ENCODE data around the gene SIRT3. TPM values are rescaled to one million over a fixed set of nuclear protein-coding genes. Genes with fewer than 3 reads are reported as not detected.
A peak's percentile ranks its signal among the peaks of the same experiment; 100 is the strongest.

SIRT3 gene
- total and polyA plus RNA-seq, 7 experiments from 2014 or later = 9.9 to 34.8 (median 23.8) TPM

DNA sequence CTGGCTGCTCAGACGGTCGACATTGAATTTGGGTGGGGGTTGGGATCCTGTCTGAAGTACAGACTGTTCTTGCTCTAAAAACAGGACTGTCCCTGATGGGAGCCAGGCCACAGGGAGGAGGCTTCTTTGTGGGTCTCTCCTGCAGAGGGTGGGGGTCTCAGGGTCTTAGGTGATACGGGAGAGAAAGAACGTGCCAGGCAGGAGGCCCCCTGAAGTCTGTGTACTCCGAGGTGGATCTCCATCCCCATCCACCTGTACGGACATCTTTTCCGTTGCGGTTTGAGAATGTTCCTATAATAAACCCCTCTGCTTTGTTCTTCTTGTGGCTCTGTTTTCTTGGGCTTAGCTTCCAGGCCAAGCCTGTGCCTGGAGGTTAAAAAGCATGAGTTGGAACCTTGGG is 16.5 kb upstream of the SIRT3 start:
- peaks cover 15 to 50% (median 16%) of the 10 kb centered on the region in 3 experiments for H3K36me3 ChIP-seq (ENCODE audit: control insufficient read depth in 2 of 3, insufficient read depth in 3 of 3, low read length in 3 of 3)
- no peaks in the 10 kb centered on the region for H3K27me3 ChIP-seq (ENCODE audit: control insufficient read depth in 2 of 2, insufficient read depth in 2 of 2, low read length in 2 of 2)
- no peak for ATAC-seq
- no peaks in the 10 kb centered on the region for H3K9me3 Mint-ChIP-seq
- no peak overlapping the region for H3K27ac ChIP-seq (ENCODE audit: low read depth, low read length)
- no peak overlapping the region for H3K4me3 ChIP-seq (ENCODE audit: low read length)
- H3K36me3 Mint-ChIP-seq = peaks cover 5 to 22% (median 13%) of the 10 kb centered on the region in 5 donors
- DNase-seq = no peak
- intact Hi-C loops (cut with micrococcal nuclease) = loop anchor here in 1 of 2 donors (5.0 kb wide), 2 partner anchors 35 to 105 kb away; partner anchors contain the start of gene PGGHG
- peaks cover 0 to 3% of the 10 kb centered on the region in 2 donors for H3K4me1 ChIP-seq (ENCODE audit: control insufficient read depth in 2 of 2, insufficient read depth in 2 of 2, low read length in 2 of 2)
- ChIA-PET POLR2A (interaction anchor here (1.0 to 4.3 kb wide), 5 partner anchors 14 to 39 kb away, joined by 3 to 40 read pairs (median 27); partner anchors contain the start of genes PSMD13 and SIRT3), CTCF (interaction anchor here (1.1 to 4.7 kb wide), 8 partner anchors 14 to 197 kb away, joined by 3 to 49 read pairs (median 18); partner anchors contain the start of genes IFITM2, PGGHG and PTDSS2)
- H3K4me3 Mint-ChIP-seq = no peak overlapping the region
- H3K27me3 Mint-ChIP-seq = peaks cover 0 to 3% (median 0%) of the 10 kb centered on the region in 5 donors
- peaks cover 9 to 18% (median 13%) of the 10 kb centered on the region in 7 donors for H3K4me1 Mint-ChIP-seq
- H3K9me3 ChIP-seq (ENCODE audit: control insufficient read depth in 2 of 3, low read length in 3 of 3) = no peaks in the 10 kb centered on the region
- H3K27ac Mint-ChIP-seq = peak overlapping the region in 3 of 9 donors; percentile 25 to 77 (median 65)

DNA sequence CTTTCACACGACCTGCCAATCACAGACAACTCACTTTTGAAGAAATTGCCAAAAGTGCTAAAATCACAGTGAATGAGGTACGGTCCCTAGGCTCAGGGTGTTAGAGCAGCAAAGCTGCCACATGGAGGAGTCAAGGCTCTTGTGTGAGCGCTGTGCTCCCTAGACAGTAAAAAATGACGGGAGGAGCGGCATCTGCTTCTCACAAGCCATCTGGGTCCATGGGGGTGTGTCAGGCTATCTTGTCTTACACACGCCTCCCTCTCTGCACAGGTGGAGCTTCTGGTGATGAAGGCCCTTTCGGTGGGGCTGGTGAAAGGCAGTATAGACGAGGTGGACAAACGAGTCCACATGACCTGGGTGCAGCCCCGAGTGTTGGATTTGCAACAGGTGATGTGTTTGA is 15.4 kb upstream of the SIRT3 start:
- H3K27me3 ChIP-seq (ENCODE audit: control insufficient read depth in 2 of 2, insufficient read depth in 2 of 2, low read length in 2 of 2) = no peaks in the 10 kb centered on the region
- H3K4me3 Mint-ChIP-seq = no peak overlapping the region
- no peaks in the 10 kb centered on the region for H3K9me3 ChIP-seq (ENCODE audit: control insufficient read depth in 2 of 3, low read length in 3 of 3)
- intact Hi-C loops (cut with micrococcal nuclease) = loop anchor here (2.0 to 5.0 kb wide), 5 partner anchors 17 to 106 kb away; partner anchors contain the start of gene PGGHG (in 1 of the 2)
- ChIA-PET CTCF (interaction anchor here (1.0 to 4.7 kb wide), 19 partner anchors 9 to 198 kb away, joined by 3 to 49 read pairs (median 10); partner anchors contain the start of genes IFITM2, PGGHG, PSMD13 and PTDSS2), POLR2A (interaction anchor here (0.5 to 4.3 kb wide), 13 partner anchors 14 to 437 kb away, joined by 3 to 40 read pairs (median 7); partner anchors contain the start of genes BET1L, PSMD13, RIC8A and SIRT3)
- H3K27me3 Mint-ChIP-seq = peaks cover 0 to 3% (median 0%) of the 10 kb centered on the region in 5 donors
- no peak overlapping the region for H3K27ac ChIP-seq (ENCODE audit: low read depth, low read length)
- peaks cover 9 to 18% (median 13%) of the 10 kb centered on the region in 7 donors for H3K4me1 Mint-ChIP-seq
- DNase-seq = peak in 2 of 9 donors; percentile 11 to 13
- peaks cover 0 to 3% of the 10 kb centered on the region in 2 donors for H3K4me1 ChIP-seq (ENCODE audit: control insufficient read depth in 2 of 2, insufficient read depth in 2 of 2, low read length in 2 of 2)
- no peak overlapping the region for H3K4me3 ChIP-seq (ENCODE audit: low read length)
- H3K9me3 Mint-ChIP-seq = no peaks in the 10 kb centered on the region
- H3K36me3 ChIP-seq (ENCODE audit: control insufficient read depth in 2 of 3, insufficient read depth in 3 of 3, low read length in 3 of 3) = peaks cover 21 to 61% (median 23%) of the 10 kb centered on the region in 3 experiments
- peaks cover 6 to 29% (median 20%) of the 10 kb centered on the region in 5 donors for H3K36me3 Mint-ChIP-seq
- ATAC-seq = no peak
- peak overlapping the region in 4 of 9 donors; percentile 40 to 88 (median 56) for H3K27ac Mint-ChIP-seq

DNA sequence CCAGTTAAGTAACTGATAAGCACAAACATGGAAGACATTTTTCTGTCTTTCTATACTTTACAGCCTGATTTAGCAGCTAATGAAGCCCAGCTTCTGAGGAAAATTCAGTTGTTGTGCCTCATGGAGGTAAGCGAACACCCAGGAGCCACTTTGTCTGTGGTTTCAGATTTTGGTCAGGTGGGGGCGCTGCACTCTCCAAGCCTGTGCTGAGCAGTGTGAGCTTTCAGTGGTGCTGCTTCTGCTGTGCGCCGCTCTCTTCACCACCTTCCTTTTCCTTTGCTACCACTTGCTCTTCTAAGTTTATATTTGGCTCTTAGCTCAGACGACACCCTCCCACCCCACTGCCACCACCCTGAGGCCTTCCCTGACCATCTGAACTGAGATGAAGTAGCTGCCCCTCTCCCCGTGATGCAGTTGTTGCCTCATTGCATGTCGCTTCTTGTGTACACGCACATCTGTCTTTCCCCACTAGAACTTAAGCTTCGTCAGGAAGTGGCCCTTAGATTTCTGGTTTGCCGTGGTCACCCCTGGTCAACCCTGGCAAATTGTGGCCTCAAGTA is 14.7 kb upstream of the SIRT3 start:
- H3K4me1 Mint-ChIP-seq = peaks cover 9 to 18% (median 13%) of the 10 kb centered on the region in 7 donors
- intact Hi-C loops (cut with micrococcal nuclease) = loop anchor here (1.0 to 5.0 kb wide), 14 partner anchors 15 to 200 kb away; partner anchors contain the start of genes BET1L (in 1 of the 2), PGGHG (in 1 of the 2), PSMD13 (in 1 of the 2) and RIC8A (in 1 of the 2)
- CTCF ChIA-PET = interaction anchor here (0.7 to 4.7 kb wide), 28 partner anchors 9 to 206 kb away, joined by 3 to 49 read pairs (median 5); partner anchors contain the start of genes IFITM2, IFITM5, PSMD13 and PTDSS2

DNA sequence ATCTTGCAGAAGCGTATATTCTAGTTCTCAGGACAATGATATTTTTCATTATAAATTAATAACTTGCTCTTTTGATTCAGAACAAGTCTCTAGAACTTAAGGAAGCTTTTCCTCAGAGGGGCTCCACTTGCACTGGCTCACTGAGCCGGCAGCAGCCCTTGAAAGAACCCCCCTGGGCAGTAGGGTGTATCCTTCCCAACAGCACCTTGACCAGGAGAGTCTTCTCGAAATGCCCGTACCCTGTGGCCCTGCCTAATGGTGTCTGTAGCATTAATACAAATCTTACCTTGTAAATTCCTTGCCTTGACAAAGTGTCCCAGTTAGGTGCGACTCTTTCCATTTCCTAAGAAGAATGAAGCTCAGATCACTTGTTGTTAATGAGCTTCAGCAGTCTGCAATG is 14.1 kb upstream of the SIRT3 start:
- no peaks in the 10 kb centered on the region for H3K27me3 ChIP-seq (ENCODE audit: control insufficient read depth in 2 of 2, insufficient read depth in 2 of 2, low read length in 2 of 2)
- H3K27ac ChIP-seq (ENCODE audit: low read depth, low read length) = no peak overlapping the region
- Mint-ChIP-seq H3K4me3 (no peak overlapping the region), H3K4me1 (peaks cover 11 to 18% (median 13%) of the 10 kb centered on the region in 7 donors), H3K9me3 (peaks cover 0 to 1% (median 0%) of the 10 kb centered on the region in 11 donors), H3K36me3 (peaks cover 6 to 38% (median 24%) of the 10 kb centered on the region in 5 donors), H3K27ac (peak overlapping the region in 8 of 9 donors; percentile 59 to 91 (median 70)), H3K27me3 (no peaks in the 10 kb centered on the region)
- H3K4me3 ChIP-seq (ENCODE audit: low read length) = no peak overlapping the region
- ChIA-PET POLR2A (interaction anchor here (0.6 to 4.3 kb wide), 18 partner anchors 13 to 165 kb away, joined by 3 to 40 read pairs (median 6); partner anchors contain the start of genes BET1L, IFITM5, PSMD13 and RIC8A), CTCF (interaction anchor here (0.6 to 4.7 kb wide), 28 partner anchors 8 to 206 kb away, joined by 3 to 49 read pairs (median 5); partner anchors contain the start of genes IFITM2, IFITM5, PSMD13 and PTDSS2)
- ATAC-seq (no peak), DNase-seq (no peak)
- no peaks in the 10 kb centered on the region for H3K9me3 ChIP-seq (ENCODE audit: control insufficient read depth in 2 of 3, low read length in 3 of 3)
- intact Hi-C loops (cut with micrococcal nuclease) = loop anchor here (1.0 to 5.0 kb wide), 14 partner anchors 14 to 201 kb away; partner anchors contain the start of genes BET1L (in 1 of the 2), PGGHG (in 1 of the 2), PSMD13 (in 1 of the 2) and RIC8A (in 1 of the 2)
- H3K36me3 ChIP-seq (ENCODE audit: control insufficient read depth in 2 of 3, insufficient read depth in 3 of 3, low read length in 3 of 3) = peaks cover 25 to 74% (median 29%) of the 10 kb centered on the region in 3 experiments
- H3K4me1 ChIP-seq (ENCODE audit: control insufficient read depth in 2 of 2, insufficient read depth in 2 of 2, low read length in 2 of 2) = peaks cover 0 to 3% of the 10 kb centered on the region in 2 donors

More for the DNA sequence above, 14.7 kb upstream of the SIRT3 start:
- Mint-ChIP-seq H3K36me3 (peaks cover 6 to 32% (median 21%) of the 10 kb centered on the region in 5 donors), H3K9me3 (no peaks in the 10 kb centered on the region), H3K27me3 (peaks cover 0 to 3% (median 0%) of the 10 kb centered on the region in 5 donors), H3K4me3 (peak overlapping the region in 1 of 10 donors; percentile 20), H3K27ac (peak overlapping the region; percentile 59 to 91 (median 66))
- H3K27ac ChIP-seq (ENCODE audit: low read depth, low read length) = peak overlapping the region; percentile 32
- H3K36me3 ChIP-seq (ENCODE audit: control insufficient read depth in 2 of 3, insufficient read depth in 3 of 3, low read length in 3 of 3) = peaks cover 23 to 68% (median 28%) of the 10 kb centered on the region in 3 experiments
- POLR2A ChIA-PET = interaction anchor here (0.5 to 4.3 kb wide), 20 partner anchors 13 to 437 kb away, joined by 3 to 40 read pairs (median 6); partner anchors contain the start of genes BET1L, IFITM5, PSMD13 and RIC8A
- H3K4me3 ChIP-seq (ENCODE audit: low read length) = no peak overlapping the region
- H3K9me3 ChIP-seq (ENCODE audit: control insufficient read depth in 2 of 3, low read length in 3 of 3) = no peaks in the 10 kb centered on the region
- peak; percentile 72 to 87 (median 83) for DNase-seq
- no peaks in the 10 kb centered on the region for H3K27me3 ChIP-seq (ENCODE audit: control insufficient read depth in 2 of 2, insufficient read depth in 2 of 2, low read length in 2 of 2)
- ATAC-seq = peak; percentile 99
- H3K4me1 ChIP-seq (ENCODE audit: control insufficient read depth in 2 of 2, insufficient read depth in 2 of 2, low read length in 2 of 2) = peaks cover 0 to 3% of the 10 kb centered on the region in 2 donors

DNA sequence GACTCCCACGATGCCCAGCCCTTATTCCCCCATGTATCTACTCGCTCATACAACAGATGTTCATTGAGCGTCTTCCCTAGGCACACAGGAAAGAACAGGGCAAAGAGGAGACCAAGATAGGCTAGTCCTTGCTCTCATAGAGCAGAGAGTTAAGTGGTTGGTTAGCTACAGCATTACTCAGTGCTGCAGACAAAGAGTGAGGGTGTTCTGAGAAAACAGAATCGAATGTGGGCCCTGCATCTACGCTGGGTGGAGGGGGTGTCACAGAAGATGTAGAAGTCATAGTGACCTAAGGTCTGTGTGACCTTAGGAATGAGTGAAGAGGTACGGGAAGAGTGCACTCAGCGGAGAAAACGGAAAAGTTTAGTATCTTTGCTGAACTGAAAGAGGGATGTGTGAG is 12.9 kb upstream of the SIRT3 start:
- H3K36me3 Mint-ChIP-seq = peaks cover 6 to 45% (median 30%) of the 10 kb centered on the region in 5 donors
- Histone ChIP-seq H3K27ac (ENCODE audit: low read depth, low read length) (peak overlapping the region; percentile 24), H3K27me3 (ENCODE audit: control insufficient read depth in 2 of 2, insufficient read depth in 2 of 2, low read length in 2 of 2) (no peaks in the 10 kb centered on the region), H3K9me3 (ENCODE audit: control insufficient read depth in 2 of 3, low read length in 3 of 3) (no peaks in the 10 kb centered on the region), H3K4me3 (ENCODE audit: low read length) (no peak overlapping the region), H3K4me1 (ENCODE audit: control insufficient read depth in 2 of 2, insufficient read depth in 2 of 2, low read length in 2 of 2) (peaks cover 0 to 3% of the 10 kb centered on the region in 2 donors), H3K36me3 (ENCODE audit: control insufficient read depth in 2 of 3, insufficient read depth in 3 of 3, low read length in 3 of 3) (peaks cover 34 to 85% (median 34%) of the 10 kb centered on the region in 3 experiments)
- peaks cover 0 to 1% (median 0%) of the 10 kb centered on the region in 11 donors for H3K9me3 Mint-ChIP-seq
- DNase-seq (no peak), ATAC-seq (no peak)
- POLR2A ChIA-PET = interaction anchor here (2.0 to 4.3 kb wide), 3 partner anchors 12 to 38 kb away, joined by 6 to 40 read pairs (median 27); partner anchors contain the start of gene PSMD13
- intact Hi-C loops (cut with micrococcal nuclease) = no loop called here
- H3K27ac Mint-ChIP-seq = peak overlapping the region in 3 of 9 donors; percentile 31 to 89 (median 70)
- peaks cover 13 to 19% (median 15%) of the 10 kb centered on the region in 7 donors for H3K4me1 Mint-ChIP-seq
- no peaks in the 10 kb centered on the region for H3K27me3 Mint-ChIP-seq
- CTCF ChIA-PET = interaction anchor here (0.8 to 4.7 kb wide), 5 partner anchors 19 to 202 kb away, joined by 3 to 38 read pairs (median 3); partner anchors contain the start of gene NLRP6
- peak overlapping the region in 1 of 10 donors; percentile 39 for H3K4me3 Mint-ChIP-seq
